ENCODE results near the gene GNLY. TPM values are rescaled to one million over a fixed set of nuclear protein-coding genes. Genes with fewer than 3 reads are reported as not detected.
"Not testable (repeated sequence)": the region's sequence is repeated elsewhere in the genome, so short reads cannot be mapped to it uniquely, and the experiment has no call there.

Gene GNLY
- total RNA-seq, 1 experiment from 2014 or later, result not detected

DNA sequence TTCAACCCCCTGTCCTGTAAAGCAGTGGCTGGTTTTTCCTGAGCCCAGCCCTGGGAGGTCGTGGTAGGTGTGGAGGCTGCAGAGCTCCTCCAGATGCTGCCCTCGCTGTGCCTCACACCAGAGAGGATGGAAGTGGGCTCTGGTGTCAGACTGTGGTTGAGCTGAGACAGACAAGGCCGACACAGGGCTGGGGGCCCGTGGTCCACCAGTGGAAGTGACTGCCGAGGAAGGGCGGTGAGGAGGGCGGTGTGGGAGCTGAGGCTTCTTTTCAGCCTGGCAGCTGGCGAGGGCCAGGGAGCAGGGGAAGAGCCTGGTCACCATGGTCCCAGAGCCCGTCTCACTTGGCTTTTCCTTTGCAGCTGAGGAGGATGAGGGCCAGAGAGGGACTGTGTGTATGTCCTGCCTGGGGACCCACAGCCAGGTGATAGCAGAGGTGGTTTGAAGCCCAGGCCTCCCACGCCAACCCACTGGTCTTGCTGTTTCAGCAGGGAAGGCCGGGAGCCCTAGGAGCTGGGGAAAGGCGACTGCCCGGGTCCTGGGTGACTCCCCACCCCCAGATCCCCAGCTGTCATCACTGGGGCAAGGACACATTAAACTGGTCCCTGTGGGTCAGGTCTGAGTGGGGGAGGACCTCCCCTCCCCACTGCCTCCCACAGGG is 34.7 kb upstream of the GNLY start:
- Mint-ChIP-seq H3K4me1 (ENCODE audit: low read depth, unreplicated experiment) (no peaks in the 10 kb centered on the region), H3K9me3 (ENCODE audit: unreplicated experiment) (no peaks in the 10 kb centered on the region), H3K36me3 (ENCODE audit: insufficient read depth, unreplicated experiment) (peaks cover 14% of the 10 kb centered on the region), H3K4me3 (ENCODE audit: unreplicated experiment) (no peak overlapping the region), H3K27ac (ENCODE audit: unreplicated experiment) (no peak overlapping the region), H3K27me3 (ENCODE audit: insufficient read depth, unreplicated experiment) (no peaks in the 10 kb centered on the region)
- DNase-seq, result no peak
- intact Hi-C loops (cut with micrococcal nuclease; ENCODE audit: unreplicated experiment), result no loop called here
- no peak overlapping the region for H3K4me3 ChIP-seq (ENCODE audit: low read depth, low read length)
- ChIA-PET CTCF (no interaction called here), POLR2A (no interaction called here)
- no peaks in the 10 kb centered on the region for H3K9me3 ChIP-seq
- H3K4me1 ChIP-seq, result no peaks in the 10 kb centered on the region
- TF ChIP-seq, protein P1, sequence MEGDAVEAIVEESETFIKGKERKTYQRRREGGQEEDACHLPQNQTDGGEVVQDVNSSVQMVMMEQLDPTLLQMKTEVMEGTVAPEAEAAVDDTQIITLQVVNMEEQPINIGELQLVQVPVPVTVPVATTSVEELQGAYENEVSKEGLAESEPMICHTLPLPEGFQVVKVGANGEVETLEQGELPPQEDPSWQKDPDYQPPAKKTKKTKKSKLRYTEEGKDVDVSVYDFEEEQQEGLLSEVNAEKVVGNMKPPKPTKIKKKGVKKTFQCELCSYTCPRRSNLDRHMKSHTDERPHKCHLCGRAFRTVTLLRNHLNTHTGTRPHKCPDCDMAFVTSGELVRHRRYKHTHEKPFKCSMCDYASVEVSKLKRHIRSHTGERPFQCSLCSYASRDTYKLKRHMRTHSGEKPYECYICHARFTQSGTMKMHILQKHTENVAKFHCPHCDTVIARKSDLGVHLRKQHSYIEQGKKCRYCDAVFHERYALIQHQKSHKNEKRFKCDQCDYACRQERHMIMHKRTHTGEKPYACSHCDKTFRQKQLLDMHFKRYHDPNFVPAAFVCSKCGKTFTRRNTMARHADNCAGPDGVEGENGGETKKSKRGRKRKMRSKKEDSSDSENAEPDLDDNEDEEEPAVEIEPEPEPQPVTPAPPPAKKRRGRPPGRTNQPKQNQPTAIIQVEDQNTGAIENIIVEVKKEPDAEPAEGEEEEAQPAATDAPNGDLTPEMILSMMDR (IDR thresholded peaks at IDR 0.05; ENCODE audit: insufficient read depth in 1 of 2, low read depth in 1 of 2, low read length in 1 of 2, severe bottlenecking in 1 of 2, unreplicated experiment in 1 of 2), result no peak
- H3K27me3 ChIP-seq (replicated peaks; ENCODE audit: control insufficient read depth, insufficient read depth, low read length), result no peaks in the 10 kb centered on the region
- no peaks in the 10 kb centered on the region for H3K36me3 ChIP-seq (ENCODE audit: control insufficient read depth, insufficient read depth, low read length)
- BruUV-seq (replicated peaks), result no TSS peak

DNA sequence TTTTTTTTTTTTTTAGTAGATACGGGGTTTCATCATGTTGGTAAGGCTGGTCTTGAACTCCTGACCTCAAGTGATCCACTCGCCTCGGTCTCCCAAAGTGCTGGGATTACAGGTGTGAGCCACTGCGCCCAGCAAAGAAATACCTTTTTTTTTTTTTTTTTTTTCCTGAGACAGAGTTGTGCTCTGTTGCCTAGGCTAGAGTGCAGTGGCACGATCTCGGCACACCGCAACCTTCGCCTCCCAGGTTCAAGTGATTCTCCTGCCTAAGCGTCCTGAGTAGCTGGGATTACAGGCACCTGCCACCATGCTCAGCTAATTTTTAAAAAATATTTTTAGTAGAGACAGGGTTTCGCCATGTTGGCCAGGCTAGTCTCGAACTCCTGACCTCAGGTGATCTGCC is 33.9 kb upstream of the GNLY start:
- POLR2A ChIA-PET; H3K36me3 ChIP-seq (ENCODE audit: control insufficient read depth, insufficient read depth, low read length); DNase-seq; BruUV-seq (replicated peaks); H3K36me3 Mint-ChIP-seq (ENCODE audit: insufficient read depth, unreplicated experiment); H3K27ac Mint-ChIP-seq (ENCODE audit: unreplicated experiment); intact Hi-C loops (cut with micrococcal nuclease; ENCODE audit: unreplicated experiment); CTCF ChIA-PET; H3K4me3 Mint-ChIP-seq (ENCODE audit: unreplicated experiment); H3K27me3 Mint-ChIP-seq (ENCODE audit: insufficient read depth, unreplicated experiment); H3K9me3 ChIP-seq; H3K4me3 ChIP-seq (ENCODE audit: low read depth, low read length); H3K4me1 ChIP-seq; H3K9me3 Mint-ChIP-seq (ENCODE audit: unreplicated experiment); H3K4me1 Mint-ChIP-seq (ENCODE audit: low read depth, unreplicated experiment); H3K27me3 ChIP-seq (replicated peaks; ENCODE audit: control insufficient read depth, insufficient read depth, low read length): not testable (repeated sequence)

DNA sequence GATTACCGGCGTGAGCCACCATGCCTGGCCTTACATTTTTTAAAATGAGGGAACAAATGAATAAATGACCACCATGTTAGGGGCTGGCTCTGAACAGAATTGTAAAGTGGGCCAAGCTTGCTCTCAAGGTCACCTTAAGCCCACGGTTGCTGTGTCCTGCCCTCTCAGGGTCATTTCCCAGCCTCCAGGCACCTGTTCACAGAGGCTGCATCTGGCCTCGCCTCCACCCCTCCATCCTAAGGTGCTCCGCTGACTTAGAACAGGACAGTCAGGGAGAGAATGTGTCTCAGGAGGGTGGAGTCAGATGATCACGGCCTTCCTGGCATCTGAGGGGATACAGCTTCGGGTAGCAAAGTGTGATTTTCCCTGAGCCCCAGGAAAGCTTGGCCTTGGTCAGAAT is 33.4 kb upstream of the GNLY start:
- TF ChIP-seq, protein P1 (IDR thresholded peaks at IDR 0.05; ENCODE audit: insufficient read depth in 1 of 2, low read depth in 1 of 2, low read length in 1 of 2, severe bottlenecking in 1 of 2, unreplicated experiment in 1 of 2), result no peak
- peaks cover 10% of the 10 kb centered on the region for H3K36me3 Mint-ChIP-seq (ENCODE audit: insufficient read depth, unreplicated experiment)
- no peaks in the 10 kb centered on the region for H3K4me1 Mint-ChIP-seq (ENCODE audit: low read depth, unreplicated experiment)
- BruUV-seq (replicated peaks), result no TSS peak
- Histone ChIP-seq H3K36me3 (ENCODE audit: control insufficient read depth, insufficient read depth, low read length) (no peaks in the 10 kb centered on the region), H3K27me3 (replicated peaks; ENCODE audit: control insufficient read depth, insufficient read depth, low read length) (no peaks in the 10 kb centered on the region), H3K4me1 (no peaks in the 10 kb centered on the region), H3K4me3 (ENCODE audit: low read depth, low read length) (no peak overlapping the region), H3K9me3 (no peaks in the 10 kb centered on the region)
- ChIA-PET CTCF (no interaction called here), POLR2A (no interaction called here)
- no peak overlapping the region for H3K4me3 Mint-ChIP-seq (ENCODE audit: unreplicated experiment)
- no peaks in the 10 kb centered on the region for H3K27me3 Mint-ChIP-seq (ENCODE audit: insufficient read depth, unreplicated experiment)
- DNase-seq, result no peak
- H3K9me3 Mint-ChIP-seq (ENCODE audit: unreplicated experiment), result no peaks in the 10 kb centered on the region
- intact Hi-C loops (cut with micrococcal nuclease; ENCODE audit: unreplicated experiment), result no loop called here
- no peak overlapping the region for H3K27ac Mint-ChIP-seq (ENCODE audit: unreplicated experiment)
